Measurements from ENCODE around the gene USP35.
"Not testable (repeated sequence)": the region's sequence is repeated elsewhere in the genome, so short reads cannot be mapped to it uniquely, and the experiment has no call there.

The USP35 gene

GRCh38 chr11:78221396-78222315, 32.9 kb downstream of the USP35 start:
- H3K4me2 ChIP-seq (ENCODE audit: low read length): no peak overlapping the region
- H3K4me3 ChIP-seq (ENCODE audit: low read depth, low read length): no peak overlapping the region
- H3K9ac ChIP-seq: no peak overlapping the region
- no peaks in the 10 kb centered on the region for H3K36me3 ChIP-seq (ENCODE audit: control insufficient read depth, insufficient read depth, low read length)
- no peak overlapping the region for H2AFZ ChIP-seq
- H3K4me1 ChIP-seq: no peaks in the 10 kb centered on the region
- no peak for TF ChIP-seq CTCF (IDR thresholded peaks at IDR 0.05)
- no peaks in the 10 kb centered on the region for H3K27me3 ChIP-seq (ENCODE audit: control insufficient read depth, insufficient read depth, low read length)
- H3K27ac ChIP-seq: no peak overlapping the region
- no peaks in the 10 kb centered on the region for H3K9me3 ChIP-seq (ENCODE audit: control insufficient read depth, low read length)
- H3K79me2 ChIP-seq: no peaks in the 10 kb centered on the region

- H3K27me3 ChIP-seq (ENCODE audit: control insufficient read depth, insufficient read depth, low read length); H3K27ac ChIP-seq; H3K79me2 ChIP-seq; H3K9me3 ChIP-seq (ENCODE audit: control insufficient read depth, low read length); H3K9ac ChIP-seq; H3K4me3 ChIP-seq (ENCODE audit: low read depth, low read length); H3K36me3 ChIP-seq (ENCODE audit: control insufficient read depth, insufficient read depth, low read length); H3K4me2 ChIP-seq (ENCODE audit: low read length); H2AFZ ChIP-seq; H3K4me1 ChIP-seq: not testable (repeated sequence)
These were observed 34.0 kb downstream of the USP35 start for GRCh38 chr11:78222726-78223125.

- Histone ChIP-seq H3K9ac (no peak overlapping the region), H3K27me3 (ENCODE audit: control insufficient read depth, insufficient read depth, low read length) (no peaks in the 10 kb centered on the region), H3K36me3 (ENCODE audit: control insufficient read depth, insufficient read depth, low read length) (no peaks in the 10 kb centered on the region), H3K27ac (no peak overlapping the region), H3K79me2 (no peaks in the 10 kb centered on the region), H3K9me3 (ENCODE audit: control insufficient read depth, low read length) (no peaks in the 10 kb centered on the region), H3K4me2 (ENCODE audit: low read length) (no peak overlapping the region), H3K4me1 (no peaks in the 10 kb centered on the region), H2AFZ (no peak overlapping the region), H3K4me3 (ENCODE audit: low read depth, low read length) (no peak overlapping the region)
- TF ChIP-seq CTCF (IDR thresholded peaks at IDR 0.05): no peak
These were observed 34.7 kb downstream of the USP35 start for GRCh38 chr11:78223320-78223954.

- Histone ChIP-seq H2AFZ (no peak overlapping the region), H3K4me1 (no peaks in the 10 kb centered on the region), H3K4me2 (ENCODE audit: low read length) (no peak overlapping the region), H3K9ac (no peak overlapping the region), H3K27ac (no peak overlapping the region), H3K27me3 (ENCODE audit: control insufficient read depth, insufficient read depth, low read length) (no peaks in the 10 kb centered on the region), H3K36me3 (ENCODE audit: control insufficient read depth, insufficient read depth, low read length) (no peaks in the 10 kb centered on the region), H3K4me3 (ENCODE audit: low read depth, low read length) (no peak overlapping the region), H3K79me2 (no peaks in the 10 kb centered on the region), H3K9me3 (ENCODE audit: control insufficient read depth, low read length) (no peaks in the 10 kb centered on the region)
- TF ChIP-seq CTCF (IDR thresholded peaks at IDR 0.05): no peak
These were observed 35.8 kb downstream of the USP35 start for GRCh38 chr11:78224506-78224905.

- Histone ChIP-seq H3K79me2 (no peaks in the 10 kb centered on the region), H3K36me3 (ENCODE audit: control insufficient read depth, insufficient read depth, low read length) (no peaks in the 10 kb centered on the region), H2AFZ (no peak overlapping the region), H3K4me1 (no peaks in the 10 kb centered on the region), H3K27ac (no peak overlapping the region), H3K4me2 (ENCODE audit: low read length) (no peak overlapping the region), H3K27me3 (ENCODE audit: control insufficient read depth, insufficient read depth, low read length) (no peaks in the 10 kb centered on the region), H3K4me3 (ENCODE audit: low read depth, low read length) (no peak overlapping the region), H3K9ac (no peak overlapping the region), H3K9me3 (ENCODE audit: control insufficient read depth, low read length) (no peaks in the 10 kb centered on the region)
- TF ChIP-seq CTCF (IDR thresholded peaks at IDR 0.05): no peak
These were observed 36.2 kb downstream of the USP35 start for GRCh38 chr11:78224906-78225420.

All from parathyroid adenoma (tissue), 2 donors.